Right atrium auricular region (tissue), 2 donors: ENCODE results near the gene GLRA2. TPM values are rescaled to one million over a fixed set of nuclear protein-coding genes. Genes with fewer than 3 reads are reported as not detected.

Experiments used
- DNase-seq: peaks from one replicate; pipeline ENCODE4 v3.0.0-alpha.2; 2019; ENCODE audit warnings: low spot score
- H3K27ac ChIP-seq, 2 donors: fragments of 200-600 bp; sonication (generic); 1 replicate in 1 of 2; 2 replicates in 1 of 2; pipeline ENCODE4 v1.5.1; 2016 to 2019
- H3K27me3 ChIP-seq, 2 donors: fragments of 200-600 bp; sonication (generic); one replicate each; pipeline versions ENCODE4 v1.5.1 to v1.6.0; 2017 to 2019
- H3K36me3 ChIP-seq: fragments of 200-600 bp; sonication (generic); one replicate; pipeline ENCODE4 v1.5.1; 2016
- H3K4me1 ChIP-seq, 2 donors: fragments of 200-600 bp; sonication (generic); one replicate each; pipeline versions ENCODE4 v1.5.1 to v1.6.0; 2017 to 2019
- H3K4me3 ChIP-seq, 2 donors: fragments of 200-600 bp; sonication (generic); 1 replicate in 1 of 2; 2 replicates in 1 of 2; pipeline ENCODE4 v1.5.1; 2017 to 2019; ENCODE audit warnings: mild to moderate bottlenecking in 1 of 2, moderate library complexity in 1 of 2
- H3K9me3 ChIP-seq, 2 donors: fragments of 200-600 bp; sonication (generic); one replicate each; pipeline ENCODE4 v1.5.1; 2019
- CTCF ChIP-seq, 2 donors: fragments of 200-600 bp; sonication (generic); IDR thresholded peaks; one replicate each; pipeline ENCODE4 v1.5.1; 2019; ENCODE audit warnings: antibody characterized with exemption in 2 of 2
- total RNA-seq, 2 donors: library from RNA; depleted of rRNA; stranded (reverse); fragments of >200 nt; gene quantifications; one replicate each; pipeline ENCODE4 v1.1.0, GENCODE V29; 2016

The GLRA2 gene
- total RNA-seq, 2 donors from 2014 or later: not detected

- Histone ChIP-seq H3K36me3 (no peaks in the 10 kb centered on the region), H3K27ac (no peak overlapping the region), H3K9me3 (peaks cover 0 to 4% of the 10 kb centered on the region in 2 donors), H3K4me1 (no peaks in the 10 kb centered on the region), H3K4me3 (no peak overlapping the region), H3K27me3 (no peaks in the 10 kb centered on the region)
- DNase-seq: no peak
- no peak for TF ChIP-seq CTCF (IDR thresholded peaks at IDR 0.05)
Measured at GRCh38 chrX:14775416-14775815, 246.1 kb downstream of the GLRA2 start.

GRCh38 chrX:14776901-14777300 lies 247.6 kb downstream of the GLRA2 start:
- no peak for DNase-seq
- Histone ChIP-seq H3K36me3 (no peaks in the 10 kb centered on the region), H3K4me3 (no peak overlapping the region), H3K9me3 (no peaks in the 10 kb centered on the region), H3K27ac (no peak overlapping the region), H3K4me1 (no peaks in the 10 kb centered on the region), H3K27me3 (no peaks in the 10 kb centered on the region)
- TF ChIP-seq CTCF (IDR thresholded peaks at IDR 0.05): no peak

GRCh38 chrX:14777525-14777924 lies 248.2 kb downstream of the GLRA2 start:
- no peaks in the 10 kb centered on the region for H3K36me3 ChIP-seq
- H3K27me3 ChIP-seq: no peaks in the 10 kb centered on the region
- no peaks in the 10 kb centered on the region for H3K9me3 ChIP-seq
- TF ChIP-seq CTCF (IDR thresholded peaks at IDR 0.05): no peak
- H3K27ac ChIP-seq: no peak overlapping the region
- H3K4me1 ChIP-seq: no peaks in the 10 kb centered on the region
- no peak overlapping the region for H3K4me3 ChIP-seq
- no peak for DNase-seq

- Histone ChIP-seq H3K4me3 (no peak overlapping the region), H3K27ac (no peak overlapping the region), H3K9me3 (no peaks in the 10 kb centered on the region), H3K27me3 (no peaks in the 10 kb centered on the region), H3K36me3 (no peaks in the 10 kb centered on the region), H3K4me1 (no peaks in the 10 kb centered on the region)
- DNase-seq: no peak
- no peak for TF ChIP-seq CTCF (IDR thresholded peaks at IDR 0.05)
Measured at GRCh38 chrX:14779580-14779979, 250.2 kb downstream of the GLRA2 start.
